SU-DHL-6 (cell line): ENCODE results near the gene USP13.

Experiments
- CTCF ChIP-seq: fragments of 200-600 bp; sonication (generic); IDR thresholded peaks from one replicate; pipeline ENCODE4 v1.5.1; 2017; ENCODE audit warnings: antibody characterized with exemption, mild to moderate bottlenecking, low read length, moderate library complexity; ENCODE audit not compliant: insufficient read depth, poor library complexity, severe bottlenecking
- EZH2phosphoT487 ChIP-seq: fragments of 200-600 bp; sonication (generic), shearing (Covaris generic); conservative IDR thresholded peaks from 2 replicates; pipeline ENCODE4 v1.6.1; 2018; ENCODE audit warnings: mild to moderate bottlenecking, antibody characterized with exemption, low read length, moderate library complexity, mixed read lengths

DNA sequence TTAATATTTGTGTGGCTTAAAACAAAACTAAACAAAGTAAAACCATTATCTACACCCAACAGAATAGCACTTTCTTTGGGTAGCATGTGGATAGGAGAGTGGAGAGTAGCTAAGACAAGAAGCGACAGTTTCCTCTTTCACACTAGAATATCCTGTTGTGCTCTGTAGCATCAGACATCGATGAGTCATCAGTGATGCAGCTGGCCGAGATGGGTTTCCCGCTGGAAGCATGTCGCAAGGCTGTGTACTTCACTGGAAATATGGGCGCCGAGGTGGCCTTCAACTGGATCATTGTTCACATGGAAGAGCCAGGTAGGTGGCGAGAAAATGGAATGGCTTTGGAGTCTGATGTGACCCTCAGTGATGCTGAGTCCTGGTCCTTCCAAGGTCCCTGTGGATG lies 108.1 kb downstream of the USP13 start:
- TF ChIP-seq CTCF (no peak), EZH2phosphoT487 (no peak)
